ENCODE results near the gene TIMD4. TPM values are rescaled to one million over a fixed set of nuclear protein-coding genes. Genes with fewer than 3 reads are reported as not detected.

Gene TIMD4
- total RNA-seq, 1 donor from 2014 or later = not detected

Other genes starting within 250 kb of the TIMD4 start
- not detected in 2 replicates for gene PPP1R2B, start 112.9 kb downstream of the TIMD4 start, total RNA-seq
- gene HAVCR1, start 95.9 kb upstream of the TIMD4 start, total RNA-seq = 0.43 TPM in 1 of 2 replicates, not detected in the other
- gene HAVCR2, start 145.8 kb upstream of the TIMD4 start, total RNA-seq = 0.37 and 2.4 TPM in 2 replicates
- gene MED7, start 179.6 kb upstream of the TIMD4 start, total RNA-seq = 12.4 and 16.0 TPM in 2 replicates
- not detected in 2 replicates for gene GARIN3, start 203.0 kb upstream of the TIMD4 start, total RNA-seq
- gene ITK, start 217.6 kb upstream of the TIMD4 start, total RNA-seq = not detected in 2 replicates